NCI-H524 treated with DMSO at 0.1 percent for 48 hours (cell line): ENCODE measurements around the gene STIM2.
"Not testable (repeated sequence)": the region's sequence is repeated elsewhere in the genome, so short reads cannot be mapped to it uniquely, and the experiment has no call there.

Experiments used
- DNase-seq: peaks from one replicate; lab custom pipeline; 2025; lab: John Stamatoyannopoulos, UW

STIM2 gene

GRCh38 chr4:26867914-26868684 lies 7.5 kb downstream of the STIM2 start:
- no peak for DNase-seq

- no peak for DNase-seq
These were observed 10.1 kb downstream of the STIM2 start for GRCh38 chr4:26870576-26871262.

- DNase-seq, result no peak
These were observed 11.0 kb downstream of the STIM2 start for GRCh38 chr4:26871611-26872010.

GRCh38 chr4:26873391-26874026 lies 12.9 kb downstream of the STIM2 start:
- no peak for DNase-seq

- no peak for DNase-seq
These were observed 13.5 kb downstream of the STIM2 start for GRCh38 chr4:26874110-26874509.

- DNase-seq, result no peak
These were observed 16.8 kb downstream of the STIM2 start for GRCh38 chr4:26877406-26877805.

GRCh38 chr4:26877961-26878360 lies 17.3 kb downstream of the STIM2 start:
- no peak for DNase-seq

- DNase-seq, result no peak
These were observed 18.3 kb downstream of the STIM2 start for GRCh38 chr4:26878794-26879391.

- DNase-seq, result no peak
These were observed 19.2 kb downstream of the STIM2 start for GRCh38 chr4:26879805-26880204.

- DNase-seq, result no peak
These were observed 23.4 kb downstream of the STIM2 start for GRCh38 chr4:26884026-26884425.

- no peak for DNase-seq
These were observed 23.9 kb downstream of the STIM2 start for GRCh38 chr4:26884486-26884988.

GRCh38 chr4:26885912-26886274 lies 25.3 kb downstream of the STIM2 start:
- DNase-seq, result no peak

GRCh38 chr4:26887143-26887542 lies 26.5 kb downstream of the STIM2 start:
- DNase-seq, result no peak

- no peak for DNase-seq
These were observed 27.2 kb downstream of the STIM2 start for GRCh38 chr4:26887809-26888208.

- DNase-seq, result no peak
These were observed 28.7 kb downstream of the STIM2 start for GRCh38 chr4:26889356-26889755.

- DNase-seq, result no peak
These were observed 30.4 kb downstream of the STIM2 start for GRCh38 chr4:26891054-26891453.

- DNase-seq, result no peak
These were observed 31.2 kb downstream of the STIM2 start for GRCh38 chr4:26891867-26892266.

- DNase-seq, result no peak
These were observed 32.0 kb downstream of the STIM2 start for GRCh38 chr4:26892480-26893150.

- DNase-seq, result no peak
These were observed 32.9 kb downstream of the STIM2 start for GRCh38 chr4:26893491-26893890.

GRCh38 chr4:26894881-26895280 lies 34.2 kb downstream of the STIM2 start:
- DNase-seq, result not testable (repeated sequence)

GRCh38 chr4:26896636-26897035 lies 36.0 kb downstream of the STIM2 start:
- no peak for DNase-seq

GRCh38 chr4:26899991-26900390 lies 39.4 kb downstream of the STIM2 start:
- DNase-seq, result no peak
